Measurements from ENCODE around the gene TOM1L1.

The TOM1L1 gene

GRCh38 chr17:55002458-55002857 is 101.8 kb downstream of the TOM1L1 start:
- no peak for DNase-seq

DNA sequence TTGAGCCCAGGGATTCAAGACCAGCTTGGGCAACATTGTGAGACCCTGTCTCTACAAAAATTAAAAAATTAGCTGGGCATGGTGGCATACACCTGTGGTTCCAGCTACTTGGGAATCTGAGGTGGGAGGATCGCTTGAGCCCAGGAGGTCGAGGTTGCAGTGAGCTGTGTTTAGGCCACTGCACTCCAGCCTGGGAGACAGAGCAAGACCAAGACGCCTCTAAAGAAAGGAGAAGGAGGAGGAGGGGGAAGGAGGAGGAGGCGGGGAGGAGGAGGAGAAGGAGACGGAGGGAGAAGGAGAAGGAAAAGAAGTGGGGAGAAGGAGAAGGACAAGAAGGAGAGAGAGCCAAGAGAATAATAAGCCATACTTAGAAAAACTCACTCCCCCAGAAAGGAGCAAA is 103.8 kb downstream of the TOM1L1 start:
- no peak for DNase-seq

DNA sequence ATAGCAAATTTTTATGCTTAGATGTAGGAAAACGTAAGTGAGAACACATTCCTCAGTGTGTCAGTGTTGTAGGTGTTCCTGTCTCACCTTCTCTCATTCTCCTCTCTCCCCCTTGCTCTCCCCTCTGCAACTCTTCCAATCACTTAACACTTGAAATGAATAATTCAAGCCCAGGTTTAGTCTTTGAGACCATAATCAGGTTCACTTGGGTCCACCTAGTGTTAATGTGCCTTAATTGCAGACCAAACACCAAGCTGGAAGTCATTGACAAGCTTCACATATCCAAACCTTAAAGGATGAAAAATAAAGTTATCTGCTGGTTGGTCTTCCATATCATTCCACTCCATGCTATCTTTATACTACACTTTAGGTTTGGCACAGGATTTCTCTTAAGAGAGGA is 104.9 kb downstream of the TOM1L1 start:
- no peak for DNase-seq

All from DMS153 (cell line).